ENCODE measurements around the gene RASSF9. TPM values are rescaled to one million over a fixed set of nuclear protein-coding genes. Genes with fewer than 3 reads are reported as not detected.

RASSF9 gene
- total RNA-seq, 1 donor from 2014 or later = 2.1 TPM

DNA sequence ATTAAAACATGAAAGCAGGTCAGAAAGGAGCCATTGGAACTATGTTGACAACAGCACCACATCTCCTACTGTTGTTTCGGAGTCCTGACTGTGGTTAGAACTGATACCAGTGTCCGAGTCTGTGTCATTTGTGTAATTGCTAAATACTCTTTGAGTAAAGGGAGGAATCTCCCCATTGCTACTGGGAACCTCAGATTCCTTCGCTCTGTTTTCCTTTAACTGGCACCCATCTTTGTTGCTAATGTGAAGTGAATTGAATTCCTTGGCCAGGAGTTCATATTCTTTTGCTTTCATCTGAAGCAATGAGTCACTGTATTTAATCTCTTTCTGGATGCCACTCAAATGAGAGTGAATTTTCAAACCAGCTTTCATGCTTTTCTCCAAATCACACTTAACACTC is 31.5 kb downstream of the RASSF9 start:
- TF ChIP-seq, protein P1, sequence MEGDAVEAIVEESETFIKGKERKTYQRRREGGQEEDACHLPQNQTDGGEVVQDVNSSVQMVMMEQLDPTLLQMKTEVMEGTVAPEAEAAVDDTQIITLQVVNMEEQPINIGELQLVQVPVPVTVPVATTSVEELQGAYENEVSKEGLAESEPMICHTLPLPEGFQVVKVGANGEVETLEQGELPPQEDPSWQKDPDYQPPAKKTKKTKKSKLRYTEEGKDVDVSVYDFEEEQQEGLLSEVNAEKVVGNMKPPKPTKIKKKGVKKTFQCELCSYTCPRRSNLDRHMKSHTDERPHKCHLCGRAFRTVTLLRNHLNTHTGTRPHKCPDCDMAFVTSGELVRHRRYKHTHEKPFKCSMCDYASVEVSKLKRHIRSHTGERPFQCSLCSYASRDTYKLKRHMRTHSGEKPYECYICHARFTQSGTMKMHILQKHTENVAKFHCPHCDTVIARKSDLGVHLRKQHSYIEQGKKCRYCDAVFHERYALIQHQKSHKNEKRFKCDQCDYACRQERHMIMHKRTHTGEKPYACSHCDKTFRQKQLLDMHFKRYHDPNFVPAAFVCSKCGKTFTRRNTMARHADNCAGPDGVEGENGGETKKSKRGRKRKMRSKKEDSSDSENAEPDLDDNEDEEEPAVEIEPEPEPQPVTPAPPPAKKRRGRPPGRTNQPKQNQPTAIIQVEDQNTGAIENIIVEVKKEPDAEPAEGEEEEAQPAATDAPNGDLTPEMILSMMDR (IDR thresholded peaks at IDR 0.05; ENCODE audit: insufficient read depth, low read length, severe bottlenecking) = no peak
- H3K4me3 ChIP-seq (ENCODE audit: low read depth, low read length) = no peak overlapping the region
- FAIRE-seq = no peak
- DNase-seq (ENCODE audit: low read depth) = no peak
- H3K36me3 ChIP-seq (ENCODE audit: control insufficient read depth, insufficient read depth, low read length) = peaks cover 3% of the 10 kb centered on the region
- H3K27me3 ChIP-seq (ENCODE audit: control insufficient read depth, insufficient read depth, low read length) = no peaks in the 10 kb centered on the region

GRCh38 chr12:85803923-85804322 is 32.3 kb downstream of the RASSF9 start:
- Histone ChIP-seq H3K27me3 (ENCODE audit: control insufficient read depth, insufficient read depth, low read length) (no peaks in the 10 kb centered on the region), H3K4me3 (ENCODE audit: low read depth, low read length) (no peak overlapping the region), H3K36me3 (ENCODE audit: control insufficient read depth, insufficient read depth, low read length) (peaks cover 3% of the 10 kb centered on the region)
- TF ChIP-seq, protein P1 (IDR thresholded peaks at IDR 0.05; ENCODE audit: insufficient read depth, low read length, severe bottlenecking) = no peak
- DNase-seq (ENCODE audit: low read depth) = no peak
- no peak for FAIRE-seq

- no peak for DNase-seq (ENCODE audit: low read depth)
- TF ChIP-seq, protein P1 (IDR thresholded peaks at IDR 0.05; ENCODE audit: insufficient read depth, low read length, severe bottlenecking) = no peak
- no peaks in the 10 kb centered on the region for H3K27me3 ChIP-seq (ENCODE audit: control insufficient read depth, insufficient read depth, low read length)
- peaks cover 3% of the 10 kb centered on the region for H3K36me3 ChIP-seq (ENCODE audit: control insufficient read depth, insufficient read depth, low read length)
- no peak for FAIRE-seq
- no peak overlapping the region for H3K4me3 ChIP-seq (ENCODE audit: low read depth, low read length)
These were observed 33.0 kb downstream of the RASSF9 start for GRCh38 chr12:85803231-85803630.

DNA sequence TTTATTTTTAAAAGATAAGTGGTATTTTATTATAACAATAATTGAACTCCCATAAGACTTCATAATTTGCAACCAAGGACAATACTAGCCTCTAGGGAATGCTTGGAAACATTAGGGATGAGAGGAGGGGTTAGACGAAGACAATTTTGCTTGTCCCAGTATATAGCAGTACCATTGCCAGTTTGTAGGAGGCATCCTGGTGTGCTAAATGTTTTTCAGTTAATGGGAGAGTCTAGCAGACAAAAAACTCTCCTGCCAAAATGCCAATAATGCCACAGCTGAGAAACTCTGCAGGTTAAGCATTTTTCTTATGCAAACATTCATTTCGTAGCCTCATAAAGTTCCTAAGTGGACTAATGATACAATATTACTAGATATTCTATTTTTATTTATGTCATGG is 38.1 kb downstream of the RASSF9 start:
- H3K4me3 ChIP-seq (ENCODE audit: low read depth, low read length) = no peak overlapping the region
- DNase-seq (ENCODE audit: low read depth) (no peak), FAIRE-seq (no peak)
- H3K27me3 ChIP-seq (ENCODE audit: control insufficient read depth, insufficient read depth, low read length) = no peaks in the 10 kb centered on the region
- no peaks in the 10 kb centered on the region for H3K36me3 ChIP-seq (ENCODE audit: control insufficient read depth, insufficient read depth, low read length)
- TF ChIP-seq, protein P1 (IDR thresholded peaks at IDR 0.05; ENCODE audit: insufficient read depth, low read length, severe bottlenecking) = no peak

DNA sequence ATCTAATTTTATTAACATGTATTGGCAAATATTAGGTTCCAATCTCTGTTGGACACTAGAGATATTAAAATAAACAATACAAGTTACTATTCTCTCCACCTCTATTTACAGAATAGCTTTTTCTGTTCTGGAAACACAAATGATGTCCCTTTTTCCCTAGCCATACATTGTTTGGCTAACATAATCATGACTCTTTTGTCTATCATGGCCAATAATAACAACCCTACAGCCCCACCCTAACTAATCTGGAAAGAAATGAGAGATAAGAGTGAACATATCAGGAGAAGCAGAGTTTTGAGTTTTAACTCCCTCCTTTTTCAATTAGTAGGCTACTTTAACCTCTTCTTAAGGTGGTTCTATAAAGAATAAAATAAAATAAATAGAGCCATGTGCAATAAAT is 40.2 kb downstream of the RASSF9 start:
- DNase-seq (ENCODE audit: low read depth) (no peak), FAIRE-seq (no peak)
- Histone ChIP-seq H3K36me3 (ENCODE audit: control insufficient read depth, insufficient read depth, low read length) (no peaks in the 10 kb centered on the region), H3K27me3 (ENCODE audit: control insufficient read depth, insufficient read depth, low read length) (no peaks in the 10 kb centered on the region), H3K4me3 (ENCODE audit: low read depth, low read length) (no peak overlapping the region)
- TF ChIP-seq, protein P1 (IDR thresholded peaks at IDR 0.05; ENCODE audit: insufficient read depth, low read length, severe bottlenecking) = no peak

GRCh38 chr12:85794531-85794930 is 41.7 kb downstream of the RASSF9 start:
- no peaks in the 10 kb centered on the region for H3K27me3 ChIP-seq (ENCODE audit: control insufficient read depth, insufficient read depth, low read length)
- TF ChIP-seq, protein P1 (IDR thresholded peaks at IDR 0.05; ENCODE audit: insufficient read depth, low read length, severe bottlenecking) = no peak
- DNase-seq (ENCODE audit: low read depth) (no peak), FAIRE-seq (no peak)
- no peak overlapping the region for H3K4me3 ChIP-seq (ENCODE audit: low read depth, low read length)
- H3K36me3 ChIP-seq (ENCODE audit: control insufficient read depth, insufficient read depth, low read length) = no peaks in the 10 kb centered on the region
